ENCODE results near the gene PPARD. TPM values are rescaled to one million over a fixed set of nuclear protein-coding genes. Genes with fewer than 3 reads are reported as not detected.

Gene PPARD
- total RNA-seq, 1 donor from 2014 or later, result 9.9 TPM

- peaks cover 26% of the 10 kb centered on the region for H3K4me1 Mint-ChIP-seq (ENCODE audit: low read depth, unreplicated experiment)
Observed at GRCh38 chr6:35359346-35359743, 17.0 kb downstream of the PPARD start.

GRCh38 chr6:35359744-35360348, 17.5 kb downstream of the PPARD start:
- Histone ChIP-seq H3K4me1 (ENCODE audit: insufficient read depth, low read length) (peaks cover 32% of the 10 kb centered on the region), H3K79me2 (ENCODE audit: insufficient read depth, low read length) (peaks cover 53% of the 10 kb centered on the region), H3K27ac (ENCODE audit: low read depth, low read length) (peak overlapping the region; percentile 50), H3K36me3 (ENCODE audit: insufficient read depth, low read length) (peaks cover 8% of the 10 kb centered on the region), H4K20me1 (ENCODE audit: insufficient read depth, low read length) (peaks cover 33% of the 10 kb centered on the region), H3K9me3 (ENCODE audit: insufficient read depth, low read depth, low read length) (no peaks in the 10 kb centered on the region), H3K4me2 (ENCODE audit: low read length) (peak overlapping the region; percentile 33), H3K4me3 (ENCODE audit: insufficient read depth, low read depth, low read length) (no peak overlapping the region), H2AFZ (ENCODE audit: low read depth, low read length) (no peak overlapping the region), H3K27me3 (ENCODE audit: insufficient read depth, low read length) (no peaks in the 10 kb centered on the region), H3K9ac (ENCODE audit: low read length) (peak overlapping the region; percentile 28)
- H3K4me1 Mint-ChIP-seq (ENCODE audit: low read depth, unreplicated experiment), result peaks cover 22% of the 10 kb centered on the region
- TF ChIP-seq CTCF (IDR thresholded peaks at IDR 0.05; ENCODE audit: insufficient read depth, low read depth, low read length) (no peak), EZH2 (IDR thresholded peaks at IDR 0.05; ENCODE audit: insufficient read depth, low read length) (no peak)
- H3K27me3 Mint-ChIP-seq (ENCODE audit: low read depth, unreplicated experiment), result no peaks in the 10 kb centered on the region
- H3K9me3 Mint-ChIP-seq (ENCODE audit: unreplicated experiment), result no peaks in the 10 kb centered on the region
- H3K36me3 Mint-ChIP-seq (ENCODE audit: low read depth, unreplicated experiment), result peaks cover 12% of the 10 kb centered on the region
- DNase-seq (ENCODE audit: low read depth), result peak; percentile 97
- H3K4me3 Mint-ChIP-seq (ENCODE audit: unreplicated experiment), result no peak overlapping the region
- FAIRE-seq, result peak; percentile 50
- peak overlapping the region; percentile 21 for H3K27ac Mint-ChIP-seq (ENCODE audit: unreplicated experiment)

More at GRCh38 chr6:35359346-35359743, 17.0 kb downstream of the PPARD start:
- no peak overlapping the region for H3K4me3 ChIP-seq (ENCODE audit: insufficient read depth, low read depth, low read length)
- Mint-ChIP-seq H3K27ac (ENCODE audit: unreplicated experiment) (no peak overlapping the region), H3K9me3 (ENCODE audit: unreplicated experiment) (peaks cover 3% of the 10 kb centered on the region), H3K27me3 (ENCODE audit: low read depth, unreplicated experiment) (no peaks in the 10 kb centered on the region), H3K4me3 (ENCODE audit: unreplicated experiment) (no peak overlapping the region), H3K36me3 (ENCODE audit: low read depth, unreplicated experiment) (peaks cover 16% of the 10 kb centered on the region)
- peaks cover 37% of the 10 kb centered on the region for H3K4me1 ChIP-seq (ENCODE audit: insufficient read depth, low read length)
- no peaks in the 10 kb centered on the region for H3K9me3 ChIP-seq (ENCODE audit: insufficient read depth, low read depth, low read length)
- no peak overlapping the region for H3K4me2 ChIP-seq (ENCODE audit: low read length)
- FAIRE-seq (no peak), DNase-seq (ENCODE audit: low read depth) (no peak)
- H3K79me2 ChIP-seq (ENCODE audit: insufficient read depth, low read length), result peaks cover 54% of the 10 kb centered on the region
- H3K36me3 ChIP-seq (ENCODE audit: insufficient read depth, low read length), result peaks cover 8% of the 10 kb centered on the region
- H3K9ac ChIP-seq (ENCODE audit: low read length), result peak overlapping the region; percentile 7
- no peak overlapping the region for H2AFZ ChIP-seq (ENCODE audit: low read depth, low read length)
- H3K27me3 ChIP-seq (ENCODE audit: insufficient read depth, low read length), result no peaks in the 10 kb centered on the region
- H3K27ac ChIP-seq (ENCODE audit: low read depth, low read length), result peak overlapping the region; percentile 50
- TF ChIP-seq EZH2 (IDR thresholded peaks at IDR 0.05; ENCODE audit: insufficient read depth, low read length), result no peak
- no peak for TF ChIP-seq CTCF (IDR thresholded peaks at IDR 0.05; ENCODE audit: insufficient read depth, low read depth, low read length)
- peaks cover 38% of the 10 kb centered on the region for H4K20me1 ChIP-seq (ENCODE audit: insufficient read depth, low read length)
